ENCODE measurements around the gene GAS1.

Gene GAS1

GRCh38 chr9:86946201-86947145, 833 bp downstream of the GAS1 start:
- no peaks in the 10 kb centered on the region for H3K36me3 ChIP-seq
- peaks cover 47% of the 10 kb centered on the region for H3K27me3 ChIP-seq
- peak overlapping the region; percentile 71 for H3K4me3 ChIP-seq (ENCODE audit: low read depth, low read length)
- no peaks in the 10 kb centered on the region for H3K4me1 ChIP-seq
- TF ChIP-seq CTCF (IDR thresholded peaks at IDR 0.05; ENCODE audit: low read depth, low read length): no peak
- no peaks in the 10 kb centered on the region for H3K9me3 ChIP-seq
- DNase-seq: peak; percentile 83

GRCh38 chr9:86945728-86946200, 1.5 kb downstream of the GAS1 start:
- H3K27me3 ChIP-seq: peaks cover 51% of the 10 kb centered on the region
- DNase-seq: peak; percentile 45
- no peaks in the 10 kb centered on the region for H3K4me1 ChIP-seq
- no peaks in the 10 kb centered on the region for H3K9me3 ChIP-seq
- TF ChIP-seq CTCF (IDR thresholded peaks at IDR 0.05; ENCODE audit: low read depth, low read length): no peak
- no peaks in the 10 kb centered on the region for H3K36me3 ChIP-seq
- peak overlapping the region; percentile 71 for H3K4me3 ChIP-seq (ENCODE audit: low read depth, low read length)

GRCh38 chr9:86944796-86945727, 2.2 kb downstream of the GAS1 start:
- no peaks in the 10 kb centered on the region for H3K36me3 ChIP-seq
- DNase-seq: no peak
- H3K27me3 ChIP-seq: peaks cover 51% of the 10 kb centered on the region
- TF ChIP-seq CTCF (IDR thresholded peaks at IDR 0.05; ENCODE audit: low read depth, low read length): no peak
- H3K9me3 ChIP-seq: no peaks in the 10 kb centered on the region
- no peaks in the 10 kb centered on the region for H3K4me1 ChIP-seq
- no peak overlapping the region for H3K4me3 ChIP-seq (ENCODE audit: low read depth, low read length)

- no peak for DNase-seq
Measured at GRCh38 chr9:86943201-86944113, 3.8 kb downstream of the GAS1 start.

More at GRCh38 chr9:86943201-86944113, 3.8 kb downstream of the GAS1 start:
- Histone ChIP-seq H3K4me1 (no peaks in the 10 kb centered on the region), H3K27me3 (peaks cover 58% of the 10 kb centered on the region), H3K36me3 (no peaks in the 10 kb centered on the region), H3K4me3 (ENCODE audit: low read depth, low read length) (no peak overlapping the region), H3K9me3 (no peaks in the 10 kb centered on the region)
- no peak for TF ChIP-seq CTCF (IDR thresholded peaks at IDR 0.05; ENCODE audit: low read depth, low read length)
